Keratinocyte (primary cell): Measurements from ENCODE around the gene GAB4. TPM values are rescaled to one million over a fixed set of nuclear protein-coding genes. Genes with fewer than 3 reads are reported as not detected.

Source experiments
- DNase-seq: peaks from one replicate; pipeline ENCODE4 v3.0.0-alpha.2; 2011; ENCODE audit warnings: low read depth, missing footprints, low spot score
- FAIRE-seq: peaks from 2 replicates; lab custom pipeline; 2011; peaks lifted over from hg19 to GRCh38; lab: Jason Lieb, UNC
- H2AFZ ChIP-seq: 2 replicates; pipeline ENCODE4 v1.6.0; 2012; ENCODE audit warnings: low read length, control low read depth, inconsistent platforms; ENCODE audit not compliant: control insufficient read depth
- H3K27ac ChIP-seq: 2 replicates; pipeline ENCODE4 v1.5.1; 2011; ENCODE audit warnings: low read length; ENCODE audit not compliant: control insufficient read depth, insufficient read depth
- H3K27me3 ChIP-seq: 3 replicates; pipeline ENCODE4 v1.6.0; 2011; ENCODE audit warnings: low read length; ENCODE audit not compliant: control insufficient read depth, insufficient read depth; ENCODE audit errors: extremely low read depth
- H3K36me3 ChIP-seq, 2 experiments: 2 replicates in 1 of 2; 3 replicates in 1 of 2; pipeline ENCODE4 v1.5.1; 2011; ENCODE audit warnings: low read length in 2 of 2, mild to moderate bottlenecking in 1 of 2; ENCODE audit not compliant: control insufficient read depth in 2 of 2, insufficient read depth in 2 of 2; ENCODE audit errors: extremely low read depth in 1 of 2
- H3K4me1 ChIP-seq: 3 replicates; pipeline ENCODE4 v1.5.1; 2011; ENCODE audit warnings: low read length; ENCODE audit not compliant: control insufficient read depth, insufficient read depth; ENCODE audit errors: extremely low read depth
- H3K4me2 ChIP-seq: 3 replicates; pipeline ENCODE4 v1.6.0; 2011; ENCODE audit warnings: low read depth, low read length; ENCODE audit not compliant: control insufficient read depth, insufficient read depth; ENCODE audit errors: extremely low read depth
- H3K4me3 ChIP-seq, 3 experiments: fragments of 200-600 bp in 1 of 3; sonication (generic) in 1 of 3; 2 replicates in 2 of 3; 3 replicates in 1 of 3; pipeline ENCODE4 v1.5.1; 2011 to 2016; ENCODE audit warnings: low read length in 3 of 3, mild to moderate bottlenecking in 3 of 3, control low read depth in 2 of 3, inconsistent platforms in 1 of 3, low read depth in 1 of 3, mixed read lengths in 1 of 3, mixed run types in 1 of 3, moderate library complexity in 1 of 3; ENCODE audit not compliant: control insufficient read depth in 2 of 3, insufficient read depth in 2 of 3; ENCODE audit errors: extremely low read depth in 1 of 3
- H3K79me2 ChIP-seq: 2 replicates; pipeline ENCODE4 v1.6.0; 2012; ENCODE audit warnings: low read length; ENCODE audit not compliant: control insufficient read depth, insufficient read depth
- H3K9ac ChIP-seq: 3 replicates; pipeline ENCODE4 v1.6.0; 2011; ENCODE audit warnings: low read length; ENCODE audit not compliant: control insufficient read depth, insufficient read depth; ENCODE audit errors: extremely low read depth
- H3K9me1 ChIP-seq: 3 replicates; pipeline ENCODE4 v1.6.0; 2011; ENCODE audit warnings: low read length; ENCODE audit not compliant: control insufficient read depth, insufficient read depth; ENCODE audit errors: extremely low read depth
- H3K9me3 ChIP-seq: 2 replicates; pipeline ENCODE4 v1.5.1; 2012; ENCODE audit warnings: low read depth, low read length; ENCODE audit not compliant: control insufficient read depth
- H4K20me1 ChIP-seq: 3 replicates; pipeline ENCODE4 v1.6.0; 2011; ENCODE audit warnings: low read length; ENCODE audit not compliant: control insufficient read depth, insufficient read depth; ENCODE audit errors: extremely low read depth
- CTCF ChIP-seq, 3 experiments: IDR thresholded peaks in 1 of 3; conservative IDR thresholded peaks in 1 of 3; optimal IDR thresholded peaks in 1 of 3; 2 replicates in 2 of 3; 3 replicates in 1 of 3; pipeline versions ENCODE3 to v1.5.1; 2011; ENCODE audit warnings: low read length in 3 of 3, mild to moderate bottlenecking in 3 of 3, moderate library complexity in 2 of 3, control low read depth in 1 of 3, inconsistent platforms in 1 of 3; ENCODE audit not compliant: insufficient read depth in 2 of 3; ENCODE audit errors: extremely low read depth in 1 of 3
- EZH2 ChIP-seq: IDR thresholded peaks from one replicate; pipeline ENCODE4 v1.6.1; 2012; ENCODE audit warnings: inconsistent platforms, mild to moderate bottlenecking, low read length, moderate library complexity
- dilution Hi-C: fragments of 300-500 bp; cut with MboI; formaldehyde crosslinking; loops from one replicate; pipeline ENCODE4 v1.7.0; 2020; ENCODE audit warnings: low sequenced_read_pairs; ENCODE audit not compliant: extremely low pct_ligation_motif_present
- polyA plus RNA-seq, 5 experiments: library from polyadenylated mRNA; depleted of rRNA in 3 of 5; stranded (reverse) in 3 of 5; stranded (forward) in 1 of 5; unstranded in 1 of 5; fragments of >200 nt; gene quantifications; 1 replicate in 1 of 5; 2 replicates in 3 of 5; 3 replicates in 1 of 5; pipeline versions ENCODE4 v1.2.1 to v1.2.3, GENCODE V29; 2011 to 2012; ENCODE audit warnings: missing spikeins in 2 of 5, low read depth in 1 of 5, low replicate concordance in 1 of 5

Gene GAB4
- polyA plus RNA-seq, 1 donor (not counting 4 experiments of a cell fraction or from before 2014, with no cell fraction given), result not detected

- DNase-seq (no peak), FAIRE-seq (no peak)
- no peak overlapping the region for H3K4me2 ChIP-seq
- H3K9me1 ChIP-seq, result no peaks in the 10 kb centered on the region
- no peaks in the 10 kb centered on the region for H3K9me3 ChIP-seq
- no peaks in the 10 kb centered on the region for H3K4me1 ChIP-seq
- no peak overlapping the region for H2AFZ ChIP-seq
- dilution Hi-C loops, result no loop called here
- TF ChIP-seq EZH2 (no peak), CTCF (optimal IDR thresholded peaks at IDR 0.05 in 1 of 3, IDR thresholded peaks at IDR 0.05 in 1 of 3, conservative IDR thresholded peaks at IDR 0.05 in 1 of 3; ENCODE audit: extremely low read depth in 1 of 3, insufficient read depth in 2 of 3, low read length in 3 of 3) (no peak)
- H3K27me3 ChIP-seq, result no peaks in the 10 kb centered on the region
- no peak overlapping the region for H3K9ac ChIP-seq
- H3K36me3 ChIP-seq, result no peaks in the 10 kb centered on the region
- no peaks in the 10 kb centered on the region for H3K79me2 ChIP-seq
- H4K20me1 ChIP-seq, result no peaks in the 10 kb centered on the region
- no peak overlapping the region for H3K4me3 ChIP-seq
- H3K27ac ChIP-seq, result no peak overlapping the region
Observed at GRCh38 chr22:17009640-17010291, 1.7 kb upstream of the GAB4 start.

GRCh38 chr22:17007257-17007656, 765 bp downstream of the GAB4 start:
- Histone ChIP-seq H3K27ac (no peak overlapping the region), H3K9me1 (no peaks in the 10 kb centered on the region), H2AFZ (no peak overlapping the region), H4K20me1 (no peaks in the 10 kb centered on the region), H3K36me3 (no peaks in the 10 kb centered on the region), H3K4me1 (no peaks in the 10 kb centered on the region), H3K27me3 (no peaks in the 10 kb centered on the region), H3K9me3 (no peaks in the 10 kb centered on the region), H3K4me2 (no peak overlapping the region), H3K79me2 (no peaks in the 10 kb centered on the region), H3K9ac (no peak overlapping the region), H3K4me3 (no peak overlapping the region)
- no peak for TF ChIP-seq CTCF (optimal IDR thresholded peaks at IDR 0.05 in 1 of 3, IDR thresholded peaks at IDR 0.05 in 1 of 3, conservative IDR thresholded peaks at IDR 0.05 in 1 of 3; ENCODE audit: extremely low read depth in 1 of 3, insufficient read depth in 2 of 3, low read length in 3 of 3)
- TF ChIP-seq EZH2, result no peak
- FAIRE-seq (no peak), DNase-seq (no peak)
- dilution Hi-C loops, result no loop called here
